Middle frontal gyrus (tissue), 1 donor: ENCODE measurements around the gene RAP1A.

Source experiments
- DNase-seq: peaks from one replicate; pipeline ENCODE4 v3.0.0-alpha.2; 2015; ENCODE audit warnings: low spot score; ENCODE audit errors: extremely low spot score

RAP1A gene

GRCh38 chr1:111619635-111620440 is at the start of gene RAP1A:
Gene RAP1A (plus strand): TSS chr1:111619789. CDS start chr1:111691361, 71,572 bp downstream.
- peak; percentile 81 for DNase-seq

DNA sequence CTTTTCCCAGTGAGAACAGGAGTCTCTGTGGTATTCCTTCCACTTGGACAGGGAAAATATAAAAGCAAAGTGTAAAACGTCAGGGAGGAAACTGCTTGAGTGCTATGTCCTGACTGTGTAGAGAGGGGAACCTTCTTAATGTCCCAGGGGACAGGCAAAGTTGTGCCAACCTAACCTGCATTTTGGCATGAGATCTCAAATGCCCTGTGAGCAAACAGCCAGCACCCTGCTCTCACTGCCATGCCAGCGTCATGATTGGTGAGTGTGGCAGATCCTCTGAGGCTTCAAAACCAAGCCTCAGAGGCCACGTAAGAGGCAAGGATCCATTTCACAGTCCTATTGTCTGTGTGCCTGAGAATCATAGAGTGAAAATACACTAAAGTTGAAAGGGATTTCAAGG is 49.7 kb upstream of the RAP1A start:
- DNase-seq, result no peak

DNA sequence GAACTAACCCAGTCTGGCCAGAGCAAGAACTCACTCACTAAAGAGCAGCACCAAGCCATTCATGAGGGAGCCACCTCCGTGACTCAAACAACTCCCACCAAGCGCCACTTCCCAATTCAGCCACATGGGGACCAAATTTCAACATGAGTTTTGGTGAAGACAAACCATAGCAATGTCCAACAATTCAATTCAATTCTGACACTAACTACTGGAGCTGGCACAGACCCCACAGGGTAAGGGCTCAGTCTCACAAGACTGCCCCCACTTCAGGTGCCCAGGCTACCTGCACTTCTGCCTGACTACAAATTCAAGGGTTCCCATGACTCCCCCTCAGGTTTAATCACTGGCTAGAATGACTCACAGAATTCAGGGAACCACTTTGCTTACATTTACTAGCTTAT is 48.8 kb upstream of the RAP1A start:
- DNase-seq, result no peak

GRCh38 chr1:111571239-111571638 is 48.4 kb upstream of the RAP1A start:
- DNase-seq, result no peak

DNA sequence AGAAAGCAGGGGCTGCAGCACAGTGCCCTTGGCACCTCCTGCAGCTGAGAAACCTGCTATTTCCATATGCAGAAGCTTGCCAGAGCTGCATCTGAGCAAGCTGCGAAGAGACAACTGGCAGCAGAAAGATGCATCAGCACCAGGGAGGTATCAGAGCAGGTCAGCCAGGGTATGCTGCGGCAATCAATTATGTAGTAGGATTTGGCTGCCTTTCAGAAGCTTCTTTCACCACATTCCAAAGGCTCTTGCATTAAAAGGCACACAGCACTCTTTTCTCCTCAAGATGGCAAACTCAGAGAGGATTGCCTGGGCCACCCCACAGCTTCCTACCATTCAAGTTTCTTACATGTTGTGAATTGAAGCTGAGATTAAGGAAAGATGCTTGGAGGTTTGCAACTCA is 47.6 kb upstream of the RAP1A start:
- no peak for DNase-seq

DNA sequence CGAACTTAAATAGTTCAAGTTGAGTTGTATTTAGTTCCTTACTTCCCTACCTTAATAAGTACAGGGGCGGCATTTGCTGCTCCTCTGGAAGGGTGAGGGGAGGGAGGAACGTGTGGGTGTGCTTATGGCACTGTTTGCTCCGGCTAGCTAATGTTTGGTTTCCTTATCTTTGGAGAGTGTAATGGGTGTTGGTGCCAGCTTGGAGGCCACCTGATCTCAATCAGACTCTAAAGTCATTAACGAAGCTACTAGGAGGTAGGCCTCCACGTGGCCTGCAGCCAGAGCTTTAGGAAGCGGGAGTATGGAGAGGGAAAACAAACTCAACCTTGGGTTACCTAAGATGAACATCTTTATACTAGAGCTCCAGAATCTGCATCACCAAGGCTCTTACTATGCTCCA is 43.0 kb upstream of the RAP1A start:
- DNase-seq, result no peak

- no peak for DNase-seq
These were observed 41.8 kb upstream of the RAP1A start for GRCh38 chr1:111577814-111578213.

DNA sequence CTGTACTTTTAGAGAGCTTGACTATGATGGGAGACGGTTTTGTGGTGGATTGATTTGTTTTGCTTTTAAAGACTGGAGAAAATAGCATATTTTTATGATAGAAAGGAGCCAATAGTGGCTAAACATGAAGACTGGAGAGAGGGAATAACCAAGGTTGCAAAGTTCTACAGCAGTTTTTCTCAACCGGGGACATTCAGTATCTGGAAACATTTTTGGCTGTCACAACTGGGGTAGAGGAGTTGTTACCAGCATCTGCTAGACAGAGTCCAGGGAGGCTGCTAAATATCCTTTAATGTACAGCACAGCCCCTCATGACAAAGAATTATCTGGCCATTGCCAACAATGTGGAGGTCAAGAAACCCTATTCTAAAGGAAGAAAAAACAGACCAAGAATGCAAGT is 38.4 kb upstream of the RAP1A start:
- DNase-seq, result no peak

DNA sequence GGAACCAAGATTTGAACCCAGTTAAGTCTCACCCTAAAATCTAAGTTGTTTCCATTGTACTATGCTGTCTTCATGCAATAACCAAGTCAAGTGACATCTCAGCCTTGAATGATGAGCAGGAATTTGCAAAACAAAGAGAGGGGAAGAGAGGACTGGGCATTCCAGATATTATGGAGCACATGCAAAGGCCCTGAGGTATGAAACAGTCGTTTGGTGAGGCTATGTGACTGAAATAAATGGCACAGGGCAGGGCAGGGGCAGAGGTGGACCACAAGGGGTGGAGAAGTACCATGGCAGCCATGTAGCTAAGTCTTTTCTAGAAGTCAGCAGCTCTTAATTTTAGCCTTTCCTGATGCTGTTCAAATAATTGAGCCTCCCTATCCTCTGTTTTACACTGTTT is 37.6 kb upstream of the RAP1A start:
- DNase-seq, result no peak

- DNase-seq, result no peak
These were observed 36.7 kb upstream of the RAP1A start for GRCh38 chr1:111582644-111583618.

DNA sequence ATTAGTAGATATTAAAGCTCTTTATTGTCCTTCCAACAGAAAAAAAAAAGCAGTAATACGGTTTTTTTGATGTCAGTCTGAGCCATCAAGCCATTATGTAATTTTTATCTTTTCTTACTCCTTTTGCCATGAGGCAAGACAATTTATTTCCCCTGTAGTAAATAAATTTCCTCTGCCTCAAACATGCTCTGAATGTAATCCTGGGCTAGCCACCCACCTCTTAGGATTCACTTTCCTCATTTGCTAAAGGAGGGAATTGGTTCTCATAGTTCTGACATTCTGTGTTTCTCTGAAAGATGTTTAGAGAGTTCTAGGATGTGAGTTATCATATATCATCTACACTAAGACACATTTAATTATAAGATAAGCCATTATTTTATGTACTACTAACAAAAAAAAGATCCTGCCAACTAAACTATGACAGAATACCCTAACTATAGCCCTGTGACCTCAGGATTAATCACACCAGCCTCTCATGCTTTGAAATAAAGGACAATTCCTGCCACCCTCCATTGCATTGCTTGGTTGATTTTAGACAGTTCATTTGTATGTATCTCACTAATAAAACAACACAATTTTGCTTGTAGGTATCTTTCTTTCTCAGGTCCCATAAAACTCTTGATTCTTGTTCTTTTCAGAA is 34.0 kb upstream of the RAP1A start:
- DNase-seq, result no peak

DNA sequence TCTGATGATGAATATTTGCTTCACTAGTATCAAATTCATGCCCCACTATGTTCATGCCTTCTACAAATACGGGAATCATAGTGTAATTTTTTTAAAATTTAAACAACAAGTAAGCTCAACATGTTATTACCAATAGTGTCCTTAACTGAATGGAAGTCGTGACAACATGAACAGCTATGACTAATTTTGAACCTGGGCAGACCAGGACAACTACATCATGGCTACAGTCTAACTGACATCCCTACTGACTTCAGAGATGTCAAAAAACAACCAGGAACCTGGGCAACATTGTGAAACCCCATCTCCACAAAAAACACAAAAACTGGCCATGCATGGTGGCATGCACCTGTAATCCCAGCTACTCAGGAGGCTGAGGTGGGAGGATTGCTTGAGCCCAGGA is 33.5 kb upstream of the RAP1A start:
- DNase-seq, result no peak

- DNase-seq, result no peak
These were observed 31.9 kb upstream of the RAP1A start for GRCh38 chr1:111587509-111588174.

GRCh38 chr1:111591937-111592336 is 27.7 kb upstream of the RAP1A start:
- no peak for DNase-seq

DNA sequence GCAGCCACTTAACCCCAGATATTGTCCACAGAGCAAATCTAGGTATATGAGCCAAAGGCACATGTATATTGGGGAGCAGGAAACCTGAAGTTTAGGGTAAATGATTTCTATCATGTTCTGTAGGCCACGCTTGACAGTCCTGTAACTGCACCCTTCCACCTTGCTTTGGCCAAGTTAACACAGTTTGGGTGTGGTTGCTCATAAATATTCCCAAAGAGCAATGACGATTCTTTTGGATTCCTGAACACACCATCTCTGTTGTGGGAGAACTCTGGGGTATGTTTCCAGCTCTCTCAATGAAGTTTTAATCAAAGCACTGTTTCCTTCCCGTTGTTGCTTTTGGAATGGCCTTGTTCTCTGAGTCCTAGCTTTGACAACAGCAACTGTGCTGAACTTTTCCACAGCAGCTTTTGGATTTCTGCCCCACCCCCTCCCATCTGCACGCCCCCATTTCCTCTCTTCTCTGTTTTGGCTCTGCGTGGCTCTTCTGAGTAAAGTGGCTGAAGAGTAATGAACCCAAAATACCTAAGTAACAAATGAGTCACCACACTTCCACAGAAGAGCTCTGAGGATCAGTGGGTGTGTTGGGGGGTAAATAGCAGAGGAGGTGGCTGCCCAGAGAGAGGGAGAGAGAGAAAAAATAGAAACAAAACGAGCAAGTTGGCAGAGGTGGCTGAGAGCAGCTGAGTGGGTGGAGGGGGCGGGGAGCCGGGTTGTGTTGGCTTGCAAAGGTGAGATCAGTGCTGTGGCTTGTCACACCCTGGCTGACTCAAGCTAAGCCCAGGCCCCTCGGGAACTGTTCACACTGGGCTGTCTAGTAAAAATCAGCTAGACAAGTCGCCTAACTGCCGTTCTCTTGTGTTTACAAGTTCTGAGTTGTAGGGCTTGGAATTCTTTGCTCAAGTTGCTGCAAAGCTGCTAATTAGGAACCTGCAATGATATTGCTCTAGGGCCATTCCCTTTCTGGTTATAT is 26.9 kb upstream of the RAP1A start:
- DNase-seq, result no peak

- DNase-seq, result no peak
These were observed 25.9 kb upstream of the RAP1A start for GRCh38 chr1:111593403-111594305.

GRCh38 chr1:111594306-111594693 is 25.3 kb upstream of the RAP1A start:
- DNase-seq, result no peak

DNA sequence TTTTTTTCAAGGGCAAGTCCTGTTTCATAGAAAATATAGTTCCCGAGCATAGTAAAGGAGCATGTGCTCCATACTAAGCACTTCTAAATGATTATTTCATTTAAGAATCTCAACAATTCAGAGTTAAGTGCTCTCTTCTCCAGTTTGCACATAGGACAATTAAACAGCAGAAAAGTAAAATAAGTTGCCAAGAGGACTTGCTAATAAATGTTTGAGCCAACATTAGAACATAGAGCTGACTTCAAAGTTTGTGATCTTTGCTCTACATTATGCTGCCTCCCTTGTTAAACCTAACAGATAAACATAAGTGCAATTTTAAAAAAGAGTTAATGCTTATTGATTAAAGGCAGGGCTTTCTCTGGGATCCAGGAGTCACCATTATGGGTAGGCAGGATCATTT is 23.8 kb upstream of the RAP1A start:
- DNase-seq, result no peak

DNA sequence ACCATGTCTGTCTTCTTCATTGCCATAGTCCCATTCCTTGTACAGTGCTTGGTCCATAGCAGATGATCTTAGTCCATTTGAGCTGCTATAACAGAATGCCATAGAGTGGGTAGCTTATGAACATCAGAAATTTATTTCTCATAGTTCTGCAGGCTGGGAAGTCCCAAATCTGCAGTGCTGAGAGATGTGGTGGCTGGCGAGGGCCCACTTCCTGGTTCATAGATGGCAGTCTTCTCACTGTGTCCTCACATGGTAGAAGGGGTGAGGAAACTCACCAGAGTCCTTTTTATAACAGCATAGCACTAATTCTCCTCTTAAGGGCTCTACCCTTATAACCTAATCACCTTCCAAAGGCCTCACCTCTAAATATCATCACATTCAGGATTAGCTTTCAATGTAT is 23.1 kb upstream of the RAP1A start:
- DNase-seq, result no peak
